Inflammatory macrophage (primary cell): ENCODE measurements around the gene ARHGAP22.

ENCODE experiments used
- DNase-seq, 2 donors: peaks; one replicate each; pipeline ENCODE4 v3.0.0-alpha.2; 2020 to 2022

The ARHGAP22 gene

DNA sequence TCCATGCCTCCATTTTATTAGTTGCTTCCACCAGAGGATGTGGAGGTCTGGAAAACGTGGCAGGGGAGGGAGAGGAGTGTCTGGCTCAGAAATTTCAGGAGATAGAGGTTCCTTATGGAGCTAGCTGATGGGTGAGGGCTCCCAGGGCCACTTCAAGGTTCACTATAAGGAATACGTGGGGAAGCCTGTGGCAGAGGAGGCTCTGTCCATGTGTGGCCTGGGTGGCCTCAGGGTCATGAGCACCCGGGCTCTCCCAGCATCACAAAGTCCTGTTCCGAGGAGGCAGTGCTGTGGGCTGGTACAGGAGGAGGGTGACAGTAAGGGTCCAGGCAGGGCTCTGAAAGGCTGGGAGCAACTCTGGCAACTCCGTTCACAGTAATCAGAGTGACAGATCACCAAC lies 24.6 kb downstream of the ARHGAP22 start:
- DNase-seq = no peak

DNA sequence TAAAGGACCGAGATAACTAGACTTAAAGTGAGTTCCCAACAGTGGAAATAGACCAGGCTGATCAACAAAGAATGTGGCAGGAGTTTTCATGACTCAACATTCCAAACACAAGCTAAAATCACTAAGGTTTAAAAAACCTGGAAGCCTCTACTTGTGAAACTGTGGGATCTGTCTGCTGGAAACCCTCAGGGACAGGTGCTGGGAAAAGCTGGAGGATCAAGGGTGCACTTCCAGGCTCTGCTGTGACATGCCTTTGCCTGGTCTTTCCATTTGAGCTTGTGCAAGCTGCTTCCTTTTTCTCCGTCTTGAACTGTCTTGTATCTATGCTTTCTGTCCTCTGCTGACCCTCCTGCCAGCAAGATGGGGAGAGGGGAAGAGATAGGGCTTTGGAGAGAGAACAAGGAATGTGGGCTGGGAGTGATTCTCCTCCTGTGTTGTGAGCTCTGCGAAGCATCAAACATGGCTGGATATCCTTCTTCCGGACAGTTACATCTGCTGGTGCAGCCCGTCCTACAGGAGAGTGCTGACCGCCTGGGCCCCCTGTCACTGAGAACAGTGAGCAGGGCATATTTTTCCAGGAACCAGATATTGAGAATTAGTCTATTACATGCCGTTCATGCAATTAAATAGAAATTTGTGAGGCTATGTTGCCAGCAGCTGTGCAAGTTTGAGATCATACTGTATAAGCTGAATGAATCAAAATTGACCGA lies 25.5 kb downstream of the ARHGAP22 start:
- DNase-seq = peak; percentile 7 to 28

- peak; percentile 91 to 96 for DNase-seq
These were observed 27.7 kb downstream of the ARHGAP22 start for GRCh38 chr10:48577158-48577557.

DNA sequence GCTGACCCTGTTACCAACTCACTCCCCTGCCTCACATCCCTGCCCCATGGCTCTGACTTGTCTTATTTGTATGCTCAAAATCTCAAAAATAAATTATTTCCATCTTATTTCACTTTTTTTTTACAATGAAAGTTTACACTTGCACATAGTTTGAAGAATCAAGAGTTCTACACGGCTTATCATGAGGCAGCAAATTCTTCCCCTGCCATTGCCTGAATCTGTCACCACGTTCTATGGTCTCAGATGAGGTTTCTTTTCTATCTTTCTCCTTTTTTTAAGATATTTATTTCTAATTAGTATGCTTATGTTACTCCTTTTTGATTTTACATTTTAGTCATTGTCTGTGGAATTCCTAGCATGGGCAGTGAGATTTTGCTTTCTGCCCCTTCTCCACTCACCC lies 28.4 kb downstream of the ARHGAP22 start:
- peak in 1 of 2 donors; percentile 8 for DNase-seq

DNA sequence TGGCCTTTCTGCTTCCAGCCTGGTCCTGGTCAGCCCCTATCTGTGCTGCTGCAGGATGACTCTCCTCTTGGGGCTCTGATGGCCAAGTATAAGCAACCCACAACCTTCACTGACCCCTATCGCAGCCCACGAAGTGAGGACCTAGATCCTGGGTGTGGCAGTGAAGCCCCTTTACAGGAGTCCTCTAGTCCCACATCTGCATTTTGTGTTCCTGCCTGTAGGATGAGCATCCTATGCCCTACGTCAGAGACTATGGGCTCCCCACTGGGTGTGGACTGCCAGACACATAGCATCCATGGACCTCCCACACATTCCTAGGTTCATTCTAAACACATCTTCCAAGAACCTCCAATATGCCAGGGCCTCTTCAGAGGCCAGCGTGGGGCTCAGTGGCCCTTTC lies 29.0 kb downstream of the ARHGAP22 start:
- peak in 1 of 2 donors; percentile 41 for DNase-seq

GRCh38 chr10:48574817-48575380 lies 30.0 kb downstream of the ARHGAP22 start:
- no peak for DNase-seq

DNA sequence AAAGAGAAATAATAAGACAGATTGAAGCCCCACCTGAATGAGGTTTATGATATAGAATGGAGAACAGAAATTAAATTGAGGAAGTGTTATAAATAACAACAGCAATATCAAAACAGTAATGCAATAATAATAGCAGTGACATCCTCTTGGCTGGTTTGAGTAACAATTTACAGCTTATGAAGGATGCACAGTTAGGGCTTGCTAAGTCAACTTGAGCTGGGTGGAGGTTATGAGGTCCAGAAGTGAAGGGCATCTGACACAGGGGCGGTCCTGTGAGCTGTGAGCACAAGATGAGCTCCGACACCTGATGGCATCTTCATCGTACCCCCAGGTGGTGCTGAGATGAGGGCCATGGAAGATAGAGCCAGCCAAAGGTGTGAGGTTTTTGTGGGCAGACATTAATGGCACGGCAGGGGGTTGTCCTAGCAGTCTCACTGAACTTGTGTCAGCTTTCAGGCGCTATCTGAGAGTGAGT lies 30.5 kb downstream of the ARHGAP22 start:
- DNase-seq = peak; percentile 40 to 60

DNA sequence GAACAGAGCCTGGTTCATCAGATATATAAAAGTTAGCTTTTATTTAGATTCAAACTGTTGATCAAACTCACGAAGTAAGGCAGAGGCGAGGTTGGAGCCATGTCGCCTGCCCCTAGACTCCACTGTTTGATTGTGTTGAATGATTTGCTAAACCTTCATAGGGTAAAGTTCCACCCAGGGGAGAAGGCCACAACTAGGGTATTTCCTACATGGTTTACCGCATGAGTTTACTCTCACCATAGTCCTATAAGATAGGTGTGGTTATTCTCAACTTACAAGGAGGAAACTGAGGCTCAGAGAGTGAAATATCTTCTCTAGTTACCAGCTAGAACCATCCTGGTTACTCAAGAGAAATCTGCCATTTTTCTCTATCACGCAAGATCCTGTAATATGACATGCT lies 31.8 kb downstream of the ARHGAP22 start:
- no peak for DNase-seq

DNA sequence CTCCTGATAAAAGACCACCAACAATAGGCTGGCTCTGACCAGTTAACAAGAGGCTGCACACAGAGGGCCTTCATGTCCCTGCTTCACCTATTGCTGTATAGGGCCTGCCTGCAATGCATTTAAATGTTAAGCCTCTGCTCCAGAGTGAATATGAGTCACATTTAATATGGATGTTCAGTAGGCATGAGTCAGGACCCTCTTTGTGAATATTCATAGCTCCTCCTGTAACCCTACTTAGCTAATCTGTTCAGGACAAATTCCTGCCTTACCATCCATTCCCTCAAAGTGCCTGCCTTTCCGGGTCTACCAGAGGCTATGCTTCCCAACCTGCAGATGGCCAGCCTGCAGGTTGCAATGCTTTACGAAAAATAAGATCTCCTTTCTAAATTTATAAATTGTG lies 32.5 kb downstream of the ARHGAP22 start:
- no peak for DNase-seq

- DNase-seq = no peak
These were observed 36.3 kb downstream of the ARHGAP22 start for GRCh38 chr10:48568546-48568945.

DNA sequence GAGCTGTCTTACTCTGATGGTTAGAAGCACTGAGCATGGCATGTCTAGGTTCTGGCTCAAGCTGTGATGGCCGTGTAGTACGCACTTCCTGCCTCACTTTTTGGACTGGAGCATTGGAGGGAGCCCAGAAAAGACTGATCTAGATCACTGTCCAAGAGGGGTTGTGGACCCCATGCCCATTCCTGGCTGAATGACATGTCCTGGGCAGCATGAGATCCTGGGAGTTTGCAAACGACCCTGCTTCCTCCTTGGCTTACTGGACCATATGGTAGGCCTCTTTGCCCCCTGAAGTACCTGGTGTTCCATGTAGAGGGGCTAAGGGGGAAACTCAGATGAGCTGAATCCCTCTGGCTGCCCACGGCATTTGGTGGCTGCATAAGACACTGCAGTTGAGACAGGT lies 36.7 kb downstream of the ARHGAP22 start:
- DNase-seq = no peak

GRCh38 chr10:48567346-48567745 lies 37.5 kb downstream of the ARHGAP22 start:
- DNase-seq = no peak

DNA sequence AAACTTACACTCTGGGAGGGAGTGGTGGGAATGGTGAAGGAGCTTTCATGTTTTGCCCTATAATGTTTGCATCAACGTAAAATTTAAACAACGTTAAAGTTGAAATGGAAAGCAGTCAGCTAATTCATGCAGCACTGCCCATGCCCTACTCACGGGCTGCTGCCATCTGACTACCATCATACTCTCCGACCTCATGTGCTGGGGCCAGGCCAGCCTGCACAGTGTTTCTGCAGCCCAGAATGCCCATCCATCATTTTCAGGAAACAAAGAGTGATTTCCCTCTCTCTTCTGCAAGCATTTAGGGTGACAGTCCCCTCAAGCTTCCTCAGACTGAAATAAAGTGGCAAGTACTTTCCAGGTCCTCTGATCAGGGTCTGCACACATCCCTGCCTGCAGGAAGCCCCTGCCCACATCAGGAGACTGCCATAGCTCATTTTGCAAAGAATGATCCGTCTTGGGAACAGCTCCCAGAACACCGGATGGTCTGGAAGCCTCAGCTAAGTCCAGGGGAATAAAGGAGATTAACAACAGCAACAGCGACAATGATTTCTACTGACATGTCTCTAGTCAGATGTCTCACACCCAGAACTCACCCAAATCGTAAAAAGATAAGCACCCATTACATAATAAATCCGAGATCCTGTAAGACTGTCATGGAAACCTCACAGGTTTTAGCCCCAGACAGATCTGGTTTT lies 40.3 kb downstream of the ARHGAP22 start:
- no peak for DNase-seq

DNA sequence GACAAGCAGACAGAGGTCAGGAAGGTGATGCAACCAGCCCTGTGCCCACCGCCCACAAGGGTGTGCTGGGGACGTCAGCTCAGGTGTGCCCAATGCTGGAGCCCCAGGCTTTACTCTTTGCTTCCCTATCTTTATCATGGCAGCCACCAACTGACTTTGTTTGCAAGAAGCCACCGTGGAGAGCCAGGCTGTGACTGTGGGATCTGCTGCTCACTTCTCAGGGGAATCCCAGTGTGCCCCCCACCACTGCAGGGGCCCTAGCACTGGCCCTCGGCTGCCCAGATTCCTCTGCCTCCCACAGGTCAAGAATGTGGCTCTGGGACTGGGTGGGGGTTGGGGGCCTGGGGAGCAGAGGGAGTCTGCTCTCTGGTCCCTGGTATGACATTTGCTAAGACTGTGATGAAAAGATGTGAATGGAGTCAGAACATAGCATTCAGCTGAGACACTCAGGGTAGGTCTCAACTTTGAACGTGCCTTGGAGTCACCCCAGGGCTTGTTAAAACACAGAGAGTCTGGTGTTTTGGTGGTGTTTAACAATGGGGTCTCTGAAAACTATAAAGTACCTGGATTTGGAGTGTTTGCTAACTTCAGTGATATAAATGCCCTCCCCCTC lies 47.3 kb downstream of the ARHGAP22 start:
- no peak for DNase-seq

DNA sequence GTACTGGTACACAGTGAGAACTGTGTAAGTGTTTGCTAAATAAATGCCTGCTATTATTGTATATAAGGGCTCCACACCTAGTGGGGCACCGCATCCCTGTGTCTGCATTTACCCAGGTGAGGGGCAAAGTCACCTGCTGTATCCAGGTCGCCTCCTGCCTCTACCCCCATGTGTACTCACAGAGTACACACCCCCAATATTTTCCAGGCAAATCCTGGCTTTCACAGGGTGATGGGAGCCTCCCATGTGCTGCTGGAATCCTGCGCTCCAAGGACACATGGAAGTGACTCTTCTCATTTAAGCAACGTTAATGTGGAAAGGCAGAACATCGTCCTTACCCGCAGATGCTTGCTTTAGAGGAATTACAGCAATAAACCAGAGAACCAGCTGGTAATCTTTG lies 48.2 kb downstream of the ARHGAP22 start:
- no peak for DNase-seq

- no peak for DNase-seq
These were observed 48.8 kb downstream of the ARHGAP22 start for GRCh38 chr10:48556065-48556464.

DNA sequence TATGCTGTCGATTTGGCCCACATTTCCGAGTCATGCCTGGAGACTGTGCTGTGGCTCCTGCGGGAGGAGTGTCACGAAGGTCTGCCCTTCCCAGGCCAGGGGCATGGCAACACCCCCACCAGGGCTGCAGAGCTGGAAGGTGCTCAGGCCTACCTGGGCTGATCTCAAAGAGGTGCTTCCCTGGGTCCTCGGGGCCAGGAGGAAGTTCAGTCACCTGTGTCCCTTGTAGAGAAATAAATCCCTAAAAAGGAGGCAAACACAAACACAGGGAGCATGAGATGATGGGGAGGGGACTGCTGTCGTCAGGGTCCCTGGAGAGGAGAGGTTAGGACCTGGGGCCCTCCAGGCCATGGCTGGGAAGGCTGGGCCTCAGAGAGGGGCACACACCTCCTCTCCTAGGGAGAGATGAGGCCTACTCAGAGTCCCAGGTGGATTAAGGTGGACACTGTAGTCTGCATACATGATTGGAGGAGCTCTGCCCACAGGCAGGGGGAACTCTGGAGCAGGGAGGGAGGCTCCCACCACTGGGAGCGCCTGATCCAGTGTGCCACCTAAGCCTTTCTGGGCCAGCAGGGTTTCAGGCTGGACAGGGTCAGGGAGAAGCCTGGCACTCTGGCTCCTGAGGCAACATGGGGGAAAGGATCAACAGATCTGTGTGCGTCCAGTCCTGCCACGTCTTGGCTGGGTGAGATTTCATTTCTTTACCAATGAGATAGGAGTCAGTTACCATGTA lies 49.4 kb downstream of the ARHGAP22 start:
- no peak for DNase-seq

- DNase-seq = peak in 1 of 2 donors; percentile 14
These were observed 50.2 kb downstream of the ARHGAP22 start for GRCh38 chr10:48554656-48555055.

- no peak for DNase-seq
These were observed 50.6 kb downstream of the ARHGAP22 start for GRCh38 chr10:48554246-48554645.

- DNase-seq = no peak
These were observed 51.8 kb downstream of the ARHGAP22 start for GRCh38 chr10:48552946-48553564.

- peak; percentile 66 to 74 for DNase-seq
These were observed 52.8 kb downstream of the ARHGAP22 start for GRCh38 chr10:48551861-48552591.

GRCh38 chr10:48550977-48551376 lies 53.9 kb downstream of the ARHGAP22 start:
- no peak for DNase-seq
